SK-N-SH (cell line): ENCODE data around the gene GRAP. TPM values are rescaled to one million over a fixed set of nuclear protein-coding genes. Genes with fewer than 3 reads are reported as not detected.

ENCODE experiments used
- CTCF ChIA-PET: fragments of 300-600, 350-600 bp; formaldehyde crosslinking; extraction: SDS; loops from one replicate; lab custom pipeline; 2021; lab: Yijun Ruan, JAX
- POLR2A ChIA-PET: fragments of 350-600 bp; sonication (Branson Sonifier 250); formaldehyde crosslinking; extraction: SDS; loops from one replicate; lab custom pipeline; 2020; ENCODE audit warnings: antibody characterized with exemption, inconsistent platforms; lab: Yijun Ruan, JAX
- DNase-seq: peaks from one replicate; pipeline ENCODE4 v3.0.0; 2012
- H2AFZ ChIP-seq: fragments of 200-600 bp; sonication (generic); 2 replicates; pipeline ENCODE4 v1.8.1; 2016; ENCODE audit warnings: antibody characterized with exemption, mild to moderate bottlenecking, low read depth
- H3F3A ChIP-seq: fragments of 200-600 bp; sonication (generic); replicated peaks from 2 replicates; pipeline ENCODE3; 2016; ENCODE audit warnings: antibody characterized with exemption, mild to moderate bottlenecking; ENCODE audit not compliant: insufficient read depth
- H3K27ac ChIP-seq, 2 experiments: fragments of 200-500 bp in 1 of 2; fragments of 200-600 bp in 1 of 2; sonication (Bioruptor generic) in 1 of 2; sonication (generic), shearing (Covaris generic) in 1 of 2; 2 replicates each; pipeline versions ENCODE4 v1.5.1 to v1.6.1; 2014 to 2016; ENCODE audit warnings: low read depth in 2 of 2, inconsistent platforms in 1 of 2, low read length in 1 of 2, mild to moderate bottlenecking in 1 of 2, mixed read lengths in 1 of 2
- H3K27me3 ChIP-seq: fragments of 200-600 bp; sonication (generic), shearing (Covaris generic); 2 replicates; pipeline ENCODE4 v1.6.1; 2016; ENCODE audit warnings: mixed run types; ENCODE audit not compliant: insufficient read depth
- H3K36me3 ChIP-seq, 2 experiments: fragments of 200-500 bp in 1 of 2; fragments of 200-600 bp in 1 of 2; sonication (Bioruptor generic) in 1 of 2; sonication (generic) in 1 of 2; replicated peaks in 1 of 2; 2 replicates each; pipeline versions ENCODE3 to v1.5.1; 2014 to 2016; ENCODE audit warnings: low read length in 1 of 2, mild to moderate bottlenecking in 1 of 2; ENCODE audit not compliant: insufficient read depth in 2 of 2, control insufficient read depth in 1 of 2
- H3K4me1 ChIP-seq, 2 experiments: fragments of 200-500 bp in 1 of 2; fragments of 200-600 bp in 1 of 2; sonication (Bioruptor generic) in 1 of 2; sonication (generic), shearing (Covaris generic) in 1 of 2; 2 replicates each; pipeline versions ENCODE4 v1.5.1 to v1.6.1; 2014 to 2016; ENCODE audit warnings: low read depth in 1 of 2, low read length in 1 of 2, mixed run types in 1 of 2; ENCODE audit not compliant: insufficient read depth in 2 of 2, control insufficient read depth in 1 of 2
- H3K4me2 ChIP-seq: fragments of 200-600 bp; sonication (generic), shearing (Covaris generic); 2 replicates; pipeline ENCODE4 v1.6.1; 2017; ENCODE audit warnings: mixed run types
- H3K4me3 ChIP-seq, 2 experiments: fragments of 200-500 bp in 1 of 2; fragments of 200-600 bp in 1 of 2; sonication (Bioruptor generic) in 1 of 2; sonication (generic), shearing (Covaris generic) in 1 of 2; 2 replicates each; pipeline versions ENCODE4 v1.5.1 to v1.8.1; 2014 to 2016; ENCODE audit warnings: low read depth in 2 of 2, inconsistent platforms in 1 of 2, low read length in 1 of 2, mild to moderate bottlenecking in 1 of 2, mixed read lengths in 1 of 2, moderate library complexity in 1 of 2
- H3K79me2 ChIP-seq: fragments of 200-600 bp; sonication (generic); 2 replicates; pipeline ENCODE4 v1.8.1; 2017; ENCODE audit warnings: mild to moderate bottlenecking; ENCODE audit not compliant: insufficient read depth
- H3K9ac ChIP-seq: fragments of 200-600 bp; sonication (generic); 2 replicates; pipeline ENCODE4 v1.6.1; 2017; ENCODE audit warnings: mixed run types
- H3K9me2 ChIP-seq: fragments of 200-600 bp; sonication (generic); 2 replicates; pipeline ENCODE4 v1.6.1; 2017; ENCODE audit warnings: mixed run types
- H3K9me3 ChIP-seq: fragments of 200-600 bp; sonication (generic); 2 replicates; pipeline ENCODE4 v1.6.1; 2017; ENCODE audit warnings: mixed run types, mild to moderate bottlenecking, moderate library complexity
- H4K20me1 ChIP-seq: fragments of 200-600 bp; sonication (generic); 2 replicates; pipeline ENCODE4 v1.6.1; 2017; ENCODE audit warnings: mild to moderate bottlenecking, mixed run types; ENCODE audit not compliant: insufficient read depth
- CHD2 ChIP-seq: fragments of 150-350 bp; IDR thresholded peaks from 2 replicates; pipeline ENCODE4 v1.6.1; 2018; ENCODE audit warnings: low read length; ENCODE audit not compliant: partially characterized antibody
- ELF1 ChIP-seq: IDR thresholded peaks from 2 replicates; pipeline ENCODE4 v1.4.0; 2012
- FOXJ3 ChIP-seq: sonication (generic); formaldehyde crosslinking; IDR thresholded peaks from 2 replicates; pipeline ENCODE4 v1.5.1; 2020; ENCODE audit warnings: mild to moderate bottlenecking, missing genetic modification reagents
- GABPA ChIP-seq: IDR thresholded peaks from 2 replicates; pipeline ENCODE4 v1.4.0; 2012; ENCODE audit warnings: low read depth, mild to moderate bottlenecking
- JUND ChIP-seq: IDR thresholded peaks from 2 replicates; pipeline ENCODE4 v1.4.0; 2012
- MEF2A ChIP-seq: IDR thresholded peaks from 2 replicates; pipeline ENCODE4 v1.4.0; 2012; ENCODE audit warnings: low read depth, borderline replicate concordance
- MXI1 ChIP-seq: IDR thresholded peaks from 2 replicates; pipeline ENCODE4 v1.6.1; 2012; ENCODE audit warnings: mild to moderate bottlenecking, low read depth, low read length, improper control_type of control experiment
- RAD21 ChIP-seq: IDR thresholded peaks from 2 replicates; pipeline ENCODE4 v1.6.1; 2012; ENCODE audit warnings: mild to moderate bottlenecking, low read length
- RCOR1 ChIP-seq: fragments of 150-350 bp; IDR thresholded peaks from 2 replicates; pipeline ENCODE4 v1.6.1; 2017; ENCODE audit warnings: antibody characterized with exemption, low read length
- RXRA ChIP-seq: IDR thresholded peaks from 2 replicates; pipeline ENCODE4 v1.4.0; 2012; ENCODE audit warnings: low read depth, mild to moderate bottlenecking, borderline replicate concordance
- SIN3A ChIP-seq: IDR thresholded peaks from 2 replicates; pipeline ENCODE4 v1.6.1; 2012; ENCODE audit warnings: low read depth, mild to moderate bottlenecking, low read length, moderate library complexity, borderline replicate concordance
- TAF1 ChIP-seq: IDR thresholded peaks from 2 replicates; pipeline ENCODE4 v1.6.1; 2012; ENCODE audit warnings: low read depth, mild to moderate bottlenecking, low read length, moderate library complexity, borderline replicate concordance
- TCF12 ChIP-seq: IDR thresholded peaks from 2 replicates; pipeline ENCODE4 v1.4.0; 2012
- TEAD4 ChIP-seq: IDR thresholded peaks from 2 replicates; pipeline ENCODE4 v1.4.0; 2012; ENCODE audit warnings: mild to moderate bottlenecking, borderline replicate concordance; ENCODE audit not compliant: insufficient read depth
- YY1 ChIP-seq: IDR thresholded peaks from 2 replicates; pipeline ENCODE4 v1.4.0; 2012; ENCODE audit warnings: low read depth, mild to moderate bottlenecking
- ZBTB33 ChIP-seq: IDR thresholded peaks from 2 replicates; pipeline ENCODE4 v1.4.0; 2012; ENCODE audit warnings: low read depth, borderline replicate concordance
- whole genome bisulfite sequencing: methylation state at CpG from one replicate; pipeline ENCODE4 v1.1.6; 2017; ENCODE audit warnings: low lambda C conversion rate; 5-methylcytosine and 5-hydroxymethylcytosine counted together
- polyA plus RNA-seq, 3 experiments: library from polyadenylated mRNA; depleted of rRNA; stranded (reverse); fragments of >200 nt; gene quantifications; 2 replicates each; pipeline ENCODE4 v1.2.3, GENCODE V29; 2012
- TF ChIP-seq, protein P1 (sequence below): fragments of 150-350 bp; IDR thresholded peaks from 2 replicates; pipeline ENCODE4 v1.6.1; 2016; ENCODE audit warnings: mild to moderate bottlenecking, low read depth, low read length
- TF ChIP-seq, protein P2 (sequence below): IDR thresholded peaks from 2 replicates; pipeline ENCODE4 v1.4.0; 2012; ENCODE audit warnings: low read depth
- TF ChIP-seq, protein P3 (sequence below): fragments of 150-350 bp; IDR thresholded peaks from 2 replicates; pipeline ENCODE4 v1.6.1; 2017; ENCODE audit warnings: antibody characterized with exemption, low read length, low read depth, borderline replicate concordance

GRAP gene
- polyA plus RNA-seq, 1 of the 3 experiments (the other 2 are of a cell fraction): 0.02 TPM

DNA sequence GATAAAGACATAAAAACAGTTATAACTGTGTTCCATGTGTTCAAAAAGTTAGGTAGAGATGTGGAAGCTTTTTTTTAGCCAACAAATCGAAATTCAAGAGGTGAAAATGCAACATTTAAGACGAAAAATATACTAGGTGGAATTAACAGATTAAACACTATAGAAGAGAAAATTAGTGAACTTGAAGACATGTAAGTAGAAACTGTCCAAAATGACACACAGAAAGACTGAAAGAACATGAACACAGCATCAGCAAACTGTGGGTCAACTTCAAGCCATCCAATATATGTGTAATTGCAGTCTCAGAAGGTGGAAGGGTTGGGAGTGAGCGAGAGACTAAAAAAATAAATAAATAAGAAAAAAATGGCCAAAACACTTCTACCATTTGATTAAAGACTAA is 51.5 kb downstream of the GRAP start:
- WGBS: 76% methylated on average over 3 of the region's 3 CpGs
- Histone ChIP-seq H3K36me3 (peaks cover under 1 to 17% of the 10 kb centered on the region in 2 experiments), H3K4me3 (no peak overlapping the region), H2AFZ (no peak overlapping the region), H3F3A (no peaks in the 10 kb centered on the region), H3K27ac (no peak overlapping the region), H3K79me2 (peaks cover 84% of the 10 kb centered on the region), H3K9ac (no peak overlapping the region), H3K9me3 (peaks cover 15% of the 10 kb centered on the region; the same call in 1 of the 2 replicates)
- no peak for DNase-seq
- ChIA-PET POLR2A (no interaction called here), CTCF (interaction anchor here (1.3 kb wide), 1 partner anchor 19 kb away, joined by 3 read pairs; no protein-coding TSS in a partner anchor)
- TF ChIP-seq TCF12 (no peak), FOXJ3 (CRISPR knock-in tag) (no peak), RAD21 (no peak), YY1 (no peak), GABPA (no peak), SIN3A (no peak), ZBTB33 (no peak), JUND (no peak), RXRA (no peak), MXI1 (no peak), CHD2 (no peak), TAF1 (no peak), RCOR1 (no peak), TEAD4 (no peak), MEF2A (no peak), ELF1 (no peak)
- TF ChIP-seq, protein P1, sequence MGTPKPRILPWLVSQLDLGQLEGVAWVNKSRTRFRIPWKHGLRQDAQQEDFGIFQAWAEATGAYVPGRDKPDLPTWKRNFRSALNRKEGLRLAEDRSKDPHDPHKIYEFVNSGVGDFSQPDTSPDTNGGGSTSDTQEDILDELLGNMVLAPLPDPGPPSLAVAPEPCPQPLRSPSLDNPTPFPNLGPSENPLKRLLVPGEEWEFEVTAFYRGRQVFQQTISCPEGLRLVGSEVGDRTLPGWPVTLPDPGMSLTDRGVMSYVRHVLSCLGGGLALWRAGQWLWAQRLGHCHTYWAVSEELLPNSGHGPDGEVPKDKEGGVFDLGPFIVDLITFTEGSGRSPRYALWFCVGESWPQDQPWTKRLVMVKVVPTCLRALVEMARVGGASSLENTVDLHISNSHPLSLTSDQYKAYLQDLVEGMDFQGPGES: no peak
- TF ChIP-seq, protein P2, sequence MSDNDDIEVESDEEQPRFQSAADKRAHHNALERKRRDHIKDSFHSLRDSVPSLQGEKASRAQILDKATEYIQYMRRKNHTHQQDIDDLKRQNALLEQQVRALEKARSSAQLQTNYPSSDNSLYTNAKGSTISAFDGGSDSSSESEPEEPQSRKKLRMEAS: no peak
- TF ChIP-seq, protein P3, sequence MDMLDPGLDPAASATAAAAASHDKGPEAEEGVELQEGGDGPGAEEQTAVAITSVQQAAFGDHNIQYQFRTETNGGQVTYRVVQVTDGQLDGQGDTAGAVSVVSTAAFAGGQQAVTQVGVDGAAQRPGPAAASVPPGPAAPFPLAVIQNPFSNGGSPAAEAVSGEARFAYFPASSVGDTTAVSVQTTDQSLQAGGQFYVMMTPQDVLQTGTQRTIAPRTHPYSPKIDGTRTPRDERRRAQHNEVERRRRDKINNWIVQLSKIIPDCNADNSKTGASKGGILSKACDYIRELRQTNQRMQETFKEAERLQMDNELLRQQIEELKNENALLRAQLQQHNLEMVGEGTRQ: no peak
- TF ChIP-seq, all 33 proteins: peak for 0
- no peaks in the 10 kb centered on the region for H3K9me2 ChIP-seq
- no peaks in the 10 kb centered on the region; a peak in 1 of 4 replicates for H3K4me1 ChIP-seq
- H4K20me1 ChIP-seq: no peaks in the 10 kb centered on the region
- H3K4me2 ChIP-seq: no peak overlapping the region
- no peaks in the 10 kb centered on the region for H3K27me3 ChIP-seq
